PC-9 (cell line): Measurements from ENCODE around the gene WRAP53.

Source experiments
- CTCF ChIP-seq: fragments of 200-600 bp; sonication (generic); conservative IDR thresholded peaks from 2 replicates; pipeline ENCODE4 v1.6.1; 2017; ENCODE audit warnings: mixed run types, antibody characterized with exemption, mild to moderate bottlenecking, moderate library complexity
- EZH2 ChIP-seq: fragments of 200-600 bp; sonication (generic); IDR thresholded peaks from 2 replicates; pipeline ENCODE4 v1.8.0; 2017; ENCODE audit warnings: antibody characterized with exemption, low read depth

GRCh38 chr17:7744416-7744815 lies 56.1 kb downstream of the WRAP53 start:
- TF ChIP-seq CTCF: no peak
- TF ChIP-seq EZH2: no peak
